Measurements from ENCODE around the gene ARHGAP24.

GRCh38 chr4:85672116-85672515, 197.2 kb downstream of the ARHGAP24 start:
- TF ChIP-seq, protein P1, sequence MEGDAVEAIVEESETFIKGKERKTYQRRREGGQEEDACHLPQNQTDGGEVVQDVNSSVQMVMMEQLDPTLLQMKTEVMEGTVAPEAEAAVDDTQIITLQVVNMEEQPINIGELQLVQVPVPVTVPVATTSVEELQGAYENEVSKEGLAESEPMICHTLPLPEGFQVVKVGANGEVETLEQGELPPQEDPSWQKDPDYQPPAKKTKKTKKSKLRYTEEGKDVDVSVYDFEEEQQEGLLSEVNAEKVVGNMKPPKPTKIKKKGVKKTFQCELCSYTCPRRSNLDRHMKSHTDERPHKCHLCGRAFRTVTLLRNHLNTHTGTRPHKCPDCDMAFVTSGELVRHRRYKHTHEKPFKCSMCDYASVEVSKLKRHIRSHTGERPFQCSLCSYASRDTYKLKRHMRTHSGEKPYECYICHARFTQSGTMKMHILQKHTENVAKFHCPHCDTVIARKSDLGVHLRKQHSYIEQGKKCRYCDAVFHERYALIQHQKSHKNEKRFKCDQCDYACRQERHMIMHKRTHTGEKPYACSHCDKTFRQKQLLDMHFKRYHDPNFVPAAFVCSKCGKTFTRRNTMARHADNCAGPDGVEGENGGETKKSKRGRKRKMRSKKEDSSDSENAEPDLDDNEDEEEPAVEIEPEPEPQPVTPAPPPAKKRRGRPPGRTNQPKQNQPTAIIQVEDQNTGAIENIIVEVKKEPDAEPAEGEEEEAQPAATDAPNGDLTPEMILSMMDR (conservative IDR thresholded peaks at IDR 0.05 in 1 of 2, IDR thresholded peaks at IDR 0.05 in 1 of 2; ENCODE audit: low read depth in 1 of 2, low read length in 2 of 2), result no peak
- no peak for TF ChIP-seq EZH2 (IDR thresholded peaks at IDR 0.05; ENCODE audit: low read length, missing control alignments)
